ENCODE results near the gene ASPHD2. TPM values are rescaled to one million over a fixed set of nuclear protein-coding genes. Genes with fewer than 3 reads are reported as not detected.
"Not testable (repeated sequence)": the region's sequence is repeated elsewhere in the genome, so short reads cannot be mapped to it uniquely, and the experiment has no call there.

ASPHD2 gene
- polyA plus RNA-seq, 1 experiment, result 2.3 TPM

- no peak for TF ChIP-seq CTCF (IDR thresholded peaks at IDR 0.05; ENCODE audit: insufficient read depth, low read depth, low read length)
- ChIA-PET CTCF (interaction anchor here (0.7 to 2.2 kb wide), 3 partner anchors 12 to 56 kb away, joined by 3 to 10 read pairs (median 3); no protein-coding TSS in a partner anchor), POLR2A (no interaction called here)
- peaks cover 6% of the 10 kb centered on the region for H3K27me3 ChIP-seq (ENCODE audit: control insufficient read depth, insufficient read depth, low read length)
- H3K4me3 ChIP-seq (ENCODE audit: low read depth, low read length), result no peak overlapping the region
- H3K36me3 ChIP-seq (ENCODE audit: control insufficient read depth, insufficient read depth, low read length), result no peaks in the 10 kb centered on the region
- no peak for DNase-seq (ENCODE audit: low read depth)
Measured at GRCh38 chr22:26404851-26405421, 24.1 kb upstream of the ASPHD2 start.

- no peak for DNase-seq (ENCODE audit: low read depth)
- H3K4me3 ChIP-seq (ENCODE audit: low read depth, low read length), result no peak overlapping the region
- no peaks in the 10 kb centered on the region for H3K36me3 ChIP-seq (ENCODE audit: control insufficient read depth, insufficient read depth, low read length)
- no peak for TF ChIP-seq CTCF (IDR thresholded peaks at IDR 0.05; ENCODE audit: insufficient read depth, low read depth, low read length)
- POLR2A ChIA-PET, result no interaction called here
- H3K27me3 ChIP-seq (ENCODE audit: control insufficient read depth, insufficient read depth, low read length), result peaks cover 11% of the 10 kb centered on the region
- CTCF ChIA-PET, result interaction anchor here (2.2 kb wide), 1 partner anchor 55 kb away, joined by 10 read pairs; no protein-coding TSS in a partner anchor
Measured at GRCh38 chr22:26406118-26406517, 22.9 kb upstream of the ASPHD2 start.

GRCh38 chr22:26408562-26409220 is 20.4 kb upstream of the ASPHD2 start:
- peaks cover 21% of the 10 kb centered on the region for H3K27me3 ChIP-seq (ENCODE audit: control insufficient read depth, insufficient read depth, low read length)
- H3K4me3 ChIP-seq (ENCODE audit: low read depth, low read length); H3K36me3 ChIP-seq (ENCODE audit: control insufficient read depth, insufficient read depth, low read length); POLR2A ChIA-PET; DNase-seq (ENCODE audit: low read depth): not testable (repeated sequence)
- CTCF ChIA-PET, result interaction anchor here (0.6 to 3.5 kb wide), 3 partner anchors 14 to 986 kb away, joined by 3 to 18 read pairs (median 4); no protein-coding TSS in a partner anchor

- ChIA-PET CTCF (interaction anchor here (1.0 to 3.5 kb wide), 4 partner anchors 12 to 56 kb away, joined by 3 to 18 read pairs (median 5); no protein-coding TSS in a partner anchor), POLR2A (no interaction called here)
- Histone ChIP-seq H3K36me3 (ENCODE audit: control insufficient read depth, insufficient read depth, low read length) (no peaks in the 10 kb centered on the region), H3K4me3 (ENCODE audit: low read depth, low read length) (no peak overlapping the region), H3K27me3 (ENCODE audit: control insufficient read depth, insufficient read depth, low read length) (peaks cover 23% of the 10 kb centered on the region)
- DNase-seq (ENCODE audit: low read depth), result no peak
- TF ChIP-seq CTCF (IDR thresholded peaks at IDR 0.05; ENCODE audit: insufficient read depth, low read depth, low read length), result no peak
Measured at GRCh38 chr22:26409719-26410335, 19.2 kb upstream of the ASPHD2 start.

DNA sequence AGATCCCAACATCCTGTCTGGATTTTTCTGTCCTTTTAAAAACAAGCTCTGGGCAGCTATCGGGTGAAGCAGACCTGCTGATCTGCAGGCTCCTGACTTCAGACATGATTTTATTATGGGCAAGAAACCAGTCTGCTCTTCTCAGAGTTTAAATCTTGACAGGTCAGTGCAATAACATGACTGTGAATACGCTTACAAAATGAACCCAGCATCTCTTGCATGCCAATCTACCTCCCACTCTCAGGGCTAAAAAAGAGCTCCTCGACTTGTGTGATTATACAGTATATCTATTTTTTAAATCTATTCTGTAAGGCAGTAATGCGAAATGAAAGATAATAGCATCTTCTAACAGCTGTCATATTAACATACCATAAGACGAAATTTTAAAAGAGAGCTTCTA is 18.7 kb upstream of the ASPHD2 start:
- Histone ChIP-seq H3K4me3 (ENCODE audit: low read depth, low read length) (no peak overlapping the region), H3K36me3 (ENCODE audit: control insufficient read depth, insufficient read depth, low read length) (no peaks in the 10 kb centered on the region), H3K27me3 (ENCODE audit: control insufficient read depth, insufficient read depth, low read length) (peaks cover 23% of the 10 kb centered on the region)
- POLR2A ChIA-PET, result no interaction called here
- DNase-seq (ENCODE audit: low read depth), result no peak
- CTCF ChIA-PET, result interaction anchor here (1.0 to 3.5 kb wide), 3 partner anchors 12 to 56 kb away, joined by 3 to 18 read pairs (median 6); no protein-coding TSS in a partner anchor
- no peak for TF ChIP-seq CTCF (IDR thresholded peaks at IDR 0.05; ENCODE audit: insufficient read depth, low read depth, low read length)

All from BJ (cell line).